Adrenal gland (tissue), 12 donors: ENCODE measurements around the gene SHROOM2. TPM values are rescaled to one million over a fixed set of nuclear protein-coding genes. Genes with fewer than 3 reads are reported as not detected.

Experiments
- DNase-seq, 7 donors: peaks; one replicate each; pipeline ENCODE4 v3.0.0-alpha.2; 2019 to 2020
- H3K27ac ChIP-seq, 5 donors: fragments of 200-600 bp; sonication (generic) in 4 of 5; 1 replicate in 3 of 5; 2 replicates in 2 of 5; pipeline versions ENCODE4 v1.5.1 to v1.8.0; 2016 to 2020; ENCODE audit warnings: mild to moderate bottlenecking in 1 of 5
- H3K27me3 ChIP-seq: fragments of 200-600 bp; 2 replicates; pipeline ENCODE4 v1.8.0; 2021
- H3K36me3 ChIP-seq, 2 donors: fragments of 200-600 bp; replicated peaks in 1 of 2; 1 replicate in 1 of 2; 2 replicates in 1 of 2; pipeline versions ENCODE4 v1.5.1 to v1.8.0; 2018 to 2022
- H3K4me1 ChIP-seq, 2 donors: fragments of 200-600 bp; replicated peaks in 1 of 2; 1 replicate in 1 of 2; 2 replicates in 1 of 2; pipeline versions ENCODE4 v1.5.1 to v1.8.0; 2018 to 2021
- H3K4me3 ChIP-seq, 4 donors: fragments of 200-600 bp; sonication (generic) in 3 of 4; one replicate each; pipeline ENCODE4 v1.5.1; 2016 to 2018
- H3K9me3 ChIP-seq, 3 donors: fragments of 200-600 bp; sonication (generic) in 1 of 3; replicated peaks in 1 of 3; 1 replicate in 2 of 3; 2 replicates in 1 of 3; pipeline versions ENCODE4 v1.5.1 to v1.8.0; 2016 to 2021
- CTCF ChIP-seq, 6 experiments: fragments of 450-650 bp in 4 of 6; fragments of 200-600 bp in 2 of 6; sonication (generic) in 1 of 6; IDR thresholded peaks; 1 replicate in 5 of 6; 2 replicates in 1 of 6; pipeline versions ENCODE4 v1.5.1 to v1.8.0; 2016 to 2021; ENCODE audit warnings: antibody characterized with exemption in 6 of 6, mild to moderate bottlenecking in 2 of 6, moderate library complexity in 1 of 6
- POLR2A ChIP-seq, 2 donors: fragments of 450-650 bp; IDR thresholded peaks; one replicate each; pipeline ENCODE4 v1.6.1; 2017; ENCODE audit warnings: antibody characterized with exemption in 2 of 2, mild to moderate bottlenecking in 2 of 2, moderate library complexity in 1 of 2
- WGBS, 4 donors: extraction: QIAGEN DNeasy Blood & Tissue Kit in 2 of 4; methylation state at CpG; one replicate each; pipeline versions ENCODE4 v1.1.5 to v1.1.7; 2013 to 2017; 5-methylcytosine and 5-hydroxymethylcytosine counted together
- intact Hi-C, 2 donors: fragments of 100-400 bp; cut with DNase I; formaldehyde crosslinking; loops; one replicate each; pipeline versions ENCODE4 v1.14.1 to v1.15.0; 2022 to 2023
- polyA plus RNA-seq, 3 donors: library from polyadenylated mRNA; stranded (reverse); fragments of 200-250 nt in 2 of 3; fragments of 350-450 nt in 1 of 3; fragmentation: Illumina TruSeq in 1 of 3; extraction: RNeasy Lipid Tissue Mini Kit (QIAGEN cat#74804) in 1 of 3; gene quantifications; one replicate each; pipeline ENCODE4 v1.2.3, GENCODE V29; 2013 to 2014
- total RNA-seq, 9 donors: library from RNA; depleted of rRNA in 4 of 9; stranded (reverse); fragments of >200 nt in 4 of 9; fragments of 120-200 nt in 1 of 9; fragmentation: NEBNext Ultra II Directional in 1 of 9; extraction: Animal tissue kit (Norgen Biotek cat#: 25700) in 1 of 9; gene quantifications; one replicate each; pipeline versions ENCODE4 v1.1.0 to v1.2.4, GENCODE V29; 2013 to 2023
- donor health status: healthy with polysubstance abuse.
- donor health status: Bipolar disorder and iron deficiency.
- donor health status: DM: yes; HTN: yes; CAD: no.
- donor health status: DM: no; HTN: no; CAD: no.
- donor health status: DM: no; HTN: no; CAD: no.
- donor health status: DM: yes; HTN: yes; CAD: no.

The SHROOM2 gene
- total and polyA plus RNA-seq, 12 donors: 1.7 to 7.2 (median 4.0) TPM

- Histone ChIP-seq H3K4me3 (no peak overlapping the region), H3K27ac (no peak overlapping the region), H3K9me3 (no peaks in the 10 kb centered on the region), H3K4me1 (no peaks in the 10 kb centered on the region), H3K36me3 (no peaks in the 10 kb centered on the region), H3K27me3 (no peaks in the 10 kb centered on the region)
- no peak for DNase-seq
- TF ChIP-seq POLR2A (IDR thresholded peaks at IDR 0.05) (no peak), CTCF (IDR thresholded peaks at IDR 0.05) (no peak)
- 70 to 87% (median 78%) methylated on average over 12 to 14 of the region's 14 CpGs for WGBS, 4 donors
- intact Hi-C loops: no loop called here
Observed at GRCh38 chrX:9859711-9860555, 73.7 kb downstream of the SHROOM2 start.

- intact Hi-C loops: no loop called here
- DNase-seq: no peak
- Histone ChIP-seq H3K27me3 (no peaks in the 10 kb centered on the region), H3K4me3 (no peak overlapping the region), H3K27ac (no peak overlapping the region), H3K36me3 (no peaks in the 10 kb centered on the region), H3K9me3 (no peaks in the 10 kb centered on the region), H3K4me1 (no peaks in the 10 kb centered on the region)
- WGBS, 4 donors: 93 to 100% (median 97%) methylated on average over 1 of the region's 1 CpG
- no peak for TF ChIP-seq CTCF (IDR thresholded peaks at IDR 0.05)
- TF ChIP-seq POLR2A (IDR thresholded peaks at IDR 0.05): no peak
Observed at GRCh38 chrX:9860826-9861225, 74.6 kb downstream of the SHROOM2 start.

- intact Hi-C loops: no loop called here
- Histone ChIP-seq H3K4me3 (no peak overlapping the region), H3K4me1 (no peaks in the 10 kb centered on the region), H3K27ac (no peak overlapping the region), H3K36me3 (no peaks in the 10 kb centered on the region), H3K9me3 (no peaks in the 10 kb centered on the region), H3K27me3 (no peaks in the 10 kb centered on the region)
- no peak for DNase-seq
- no peak for TF ChIP-seq CTCF (IDR thresholded peaks at IDR 0.05)
- 90 to 96% (median 93%) methylated on average over 8 to 9 of the region's 9 CpGs for WGBS, 4 donors
Observed at GRCh38 chrX:9861711-9862110, 75.5 kb downstream of the SHROOM2 start.

- H3K4me1 ChIP-seq: no peaks in the 10 kb centered on the region
- DNase-seq: no peak
- WGBS, 4 donors: 75 to 94% (median 91%) methylated on average over 2 to 11 of the region's 11 CpGs
- H3K4me3 ChIP-seq: no peak overlapping the region
- no peaks in the 10 kb centered on the region for H3K36me3 ChIP-seq
- intact Hi-C loops: no loop called here
- no peaks in the 10 kb centered on the region for H3K27me3 ChIP-seq
- H3K9me3 ChIP-seq: no peaks in the 10 kb centered on the region
- H3K27ac ChIP-seq: no peak overlapping the region
- no peak for TF ChIP-seq POLR2A (IDR thresholded peaks at IDR 0.05)
- TF ChIP-seq CTCF (IDR thresholded peaks at IDR 0.05): no peak
Observed at GRCh38 chrX:9862525-9862924, 76.3 kb downstream of the SHROOM2 start.
